ENCODE results near the gene WDR77. TPM values are rescaled to one million over a fixed set of nuclear protein-coding genes. Genes with fewer than 3 reads are reported as not detected.
A peak's percentile ranks its signal among the peaks of the same experiment; 100 is the strongest.

Gene WDR77
- total RNA-seq, 2 donors from 2014 or later = 33.9 to 39.2 TPM

DNA sequence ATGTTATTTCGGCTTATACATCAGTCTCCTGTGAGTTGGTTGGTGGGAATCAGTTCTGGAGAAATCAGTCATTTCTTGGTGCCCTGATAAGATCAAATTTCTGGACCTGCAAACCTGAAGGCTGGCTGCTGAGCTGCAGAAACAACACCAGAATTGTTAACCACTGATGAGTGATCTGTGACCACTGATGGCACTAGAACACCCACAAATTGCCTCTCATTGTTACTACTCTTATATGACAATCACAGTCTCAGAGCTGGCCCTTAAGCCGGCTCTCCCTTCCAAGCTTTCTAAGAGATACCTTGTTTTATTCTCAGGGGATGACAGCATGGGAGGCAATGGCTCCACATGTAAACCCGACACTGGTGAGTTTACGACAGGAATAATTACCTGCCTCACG is 26.6 kb upstream of the WDR77 start:
- peak in 1 of 2 donors; percentile 41 for DNase-seq (ENCODE audit: low spot score in 2 of 2)
- peak overlapping the region in 1 of 2 donors; percentile 79 for H3K27ac Mint-ChIP-seq
- H3K36me3 Mint-ChIP-seq = peaks cover 11 to 19% of the 10 kb centered on the region in 2 donors
- peak; percentile 77 to 86 for ATAC-seq
- H3K9me3 Mint-ChIP-seq = no peaks in the 10 kb centered on the region

DNA sequence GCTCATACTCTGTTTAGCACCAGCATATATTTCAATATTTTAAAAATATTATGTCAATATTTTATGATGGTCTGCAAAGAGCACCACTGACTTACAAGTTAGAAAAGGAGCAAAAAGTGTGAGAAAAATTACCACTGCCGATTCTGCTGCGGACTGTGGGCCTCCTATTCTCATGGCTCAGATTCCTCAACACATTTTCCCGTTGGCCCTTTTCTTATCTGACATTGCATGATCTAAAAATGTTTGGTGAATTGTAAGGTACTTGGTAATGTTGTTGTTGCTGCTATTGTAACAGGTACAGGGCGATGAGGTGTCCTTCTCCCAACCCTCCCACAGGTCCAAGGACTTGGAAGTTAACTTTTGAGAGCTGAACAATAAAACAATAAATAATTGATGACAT is 25.5 kb upstream of the WDR77 start:
- no peak for ATAC-seq
- Mint-ChIP-seq H3K9me3 (no peaks in the 10 kb centered on the region), H3K27ac (peak overlapping the region in 1 of 2 donors; percentile 92), H3K36me3 (peaks cover 11 to 19% of the 10 kb centered on the region in 2 donors)
- DNase-seq (ENCODE audit: low spot score in 2 of 2) = no peak

DNA sequence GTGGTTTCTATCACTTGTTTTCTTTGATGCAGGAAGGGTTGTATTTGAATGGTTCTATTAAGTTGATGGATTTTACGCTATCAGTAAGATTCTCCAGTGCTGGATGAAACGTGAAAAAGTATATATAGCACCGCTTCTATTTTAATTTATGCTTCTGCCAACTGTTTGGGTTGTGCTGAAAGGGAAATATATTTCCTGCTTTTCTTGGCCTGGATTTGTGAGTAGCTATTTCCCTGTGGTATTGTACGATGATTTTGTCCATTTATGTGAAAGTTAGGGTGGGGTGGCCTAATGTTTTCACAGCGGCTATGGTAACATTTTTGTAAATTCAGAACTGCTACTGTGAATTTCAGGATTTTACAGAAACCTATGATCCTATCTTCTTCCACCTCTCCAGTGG is 25.1 kb upstream of the WDR77 start:
- Mint-ChIP-seq H3K27ac (peak overlapping the region; percentile 85 to 92), H3K9me3 (no peaks in the 10 kb centered on the region), H3K36me3 (peaks cover 11 to 19% of the 10 kb centered on the region in 2 donors)
- peak in 1 of 2 donors; percentile 8 for ATAC-seq
- no peak for DNase-seq (ENCODE audit: low spot score in 2 of 2)

DNA sequence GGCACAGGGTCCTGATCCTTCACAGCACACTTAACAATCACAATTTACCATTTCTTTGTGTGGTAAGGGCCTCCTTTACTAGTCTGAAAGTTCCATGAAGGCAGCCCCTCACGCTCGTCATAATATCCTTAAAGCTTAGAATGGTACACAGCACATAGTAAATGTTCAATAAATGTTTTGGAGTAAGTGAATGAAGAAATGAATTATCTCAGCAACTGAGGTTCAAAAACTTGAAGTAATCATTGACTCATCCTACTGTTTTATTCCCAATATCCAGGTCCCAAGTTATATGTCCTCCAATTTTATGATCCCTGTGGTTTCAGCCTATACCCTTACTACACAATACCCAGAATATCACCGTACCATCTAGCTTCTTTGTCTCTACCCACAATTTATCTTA is 22.5 kb upstream of the WDR77 start:
- ATAC-seq = no peak
- H3K27ac Mint-ChIP-seq = peak overlapping the region in 1 of 2 donors; percentile 10

DNA sequence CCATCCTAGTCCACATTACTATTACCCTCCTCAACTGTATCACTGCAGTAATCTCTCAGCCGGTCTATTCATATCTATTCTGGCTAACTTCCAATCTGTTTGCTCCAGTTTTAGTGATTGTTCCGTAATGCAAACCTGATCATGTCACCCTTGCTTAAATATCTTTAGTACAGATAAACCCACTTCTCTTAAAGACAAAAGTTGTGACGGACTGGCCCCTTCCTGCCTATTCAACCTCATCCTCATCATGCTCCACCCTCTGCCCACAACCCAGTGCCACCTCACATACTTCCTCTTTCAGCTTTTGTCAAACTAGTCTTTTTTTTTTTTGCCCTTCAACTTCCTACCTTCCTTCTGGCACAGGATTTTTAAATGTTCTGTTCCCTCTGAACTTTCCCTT is 22.0 kb upstream of the WDR77 start:
- H3K27ac Mint-ChIP-seq = no peak overlapping the region
- H3K9me3 Mint-ChIP-seq = no peaks in the 10 kb centered on the region
- peaks cover 0 to 7% of the 10 kb centered on the region in 2 donors for H3K36me3 Mint-ChIP-seq
- DNase-seq (ENCODE audit: low spot score in 2 of 2) (no peak), ATAC-seq (peak; percentile 58 to 80)

More for the DNA sequence above, 22.5 kb upstream of the WDR77 start:
- no peak for DNase-seq (ENCODE audit: low spot score in 2 of 2)
- Mint-ChIP-seq H3K36me3 (peaks cover 0 to 7% of the 10 kb centered on the region in 2 donors), H3K9me3 (no peaks in the 10 kb centered on the region)

DNA sequence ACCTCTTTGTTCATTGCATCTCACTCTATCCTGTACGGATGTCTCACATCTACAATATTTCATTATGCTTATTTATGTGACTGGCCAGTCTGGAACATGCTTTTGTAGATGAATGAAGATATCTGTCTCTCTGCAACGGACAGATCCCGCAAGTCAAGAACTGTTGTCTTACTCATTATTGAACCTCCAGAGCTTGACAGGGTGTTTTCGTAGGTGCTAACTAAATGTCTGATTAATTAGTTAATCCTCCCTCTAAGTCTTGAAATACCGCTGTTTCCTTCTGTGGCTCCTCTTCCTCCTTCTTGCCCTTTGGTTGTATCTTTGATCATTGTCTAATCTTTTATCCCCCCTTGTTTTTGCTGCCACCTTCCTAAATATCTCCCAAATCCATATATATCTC is 21.5 kb upstream of the WDR77 start:
- Mint-ChIP-seq H3K9me3 (no peaks in the 10 kb centered on the region), H3K36me3 (peaks cover 0 to 7% of the 10 kb centered on the region in 2 donors), H3K27ac (no peak overlapping the region)
- no peak for DNase-seq (ENCODE audit: low spot score in 2 of 2)
- ATAC-seq = peak in 1 of 2 donors; percentile 11

DNA sequence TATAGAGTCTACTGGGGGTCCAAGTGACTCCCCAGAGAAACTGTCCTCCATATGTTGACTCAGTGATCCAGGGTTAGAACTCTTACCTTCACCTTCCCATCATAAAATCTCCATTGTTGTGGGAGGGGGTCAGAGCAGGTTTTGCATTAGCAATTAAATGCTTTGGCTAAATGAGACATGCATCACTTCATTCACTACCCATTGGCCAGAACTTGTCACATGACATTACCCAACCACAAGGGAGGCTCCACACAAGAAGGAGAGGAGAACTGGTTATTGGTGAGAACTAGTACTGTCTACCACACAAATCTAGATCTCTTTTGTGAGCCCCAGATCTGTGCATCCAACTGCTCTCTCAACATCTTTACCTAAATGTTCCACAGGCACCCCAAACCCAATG is 20.5 kb upstream of the WDR77 start:
- ATAC-seq (no peak), DNase-seq (ENCODE audit: low spot score in 2 of 2) (no peak)
- Mint-ChIP-seq H3K36me3 (peaks cover 0 to 7% of the 10 kb centered on the region in 2 donors), H3K9me3 (no peaks in the 10 kb centered on the region), H3K27ac (no peak overlapping the region)

DNA sequence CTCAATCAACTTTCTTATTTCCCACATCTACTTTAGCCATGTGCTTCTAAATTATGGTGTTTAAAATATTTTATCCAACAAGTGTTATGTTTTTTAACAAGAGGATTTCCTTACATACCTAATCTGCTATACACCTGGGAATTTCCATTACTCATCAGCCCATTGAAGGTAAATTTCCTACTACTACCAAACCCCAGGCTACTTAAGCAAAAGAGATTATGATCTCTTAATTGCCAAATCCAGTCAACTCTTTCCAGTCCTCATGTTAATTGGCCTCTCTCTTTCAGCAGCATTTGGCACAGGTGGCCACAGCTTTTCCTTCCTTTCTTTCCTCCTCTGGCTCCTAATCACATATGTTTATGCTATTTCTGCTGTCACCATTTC is 19.7 kb upstream of the WDR77 start:
- Mint-ChIP-seq H3K9me3 (no peaks in the 10 kb centered on the region), H3K36me3 (peaks cover 0 to 7% of the 10 kb centered on the region in 2 donors), H3K27ac (no peak overlapping the region)
- DNase-seq (ENCODE audit: low spot score in 2 of 2) = no peak
- no peak for ATAC-seq

DNA sequence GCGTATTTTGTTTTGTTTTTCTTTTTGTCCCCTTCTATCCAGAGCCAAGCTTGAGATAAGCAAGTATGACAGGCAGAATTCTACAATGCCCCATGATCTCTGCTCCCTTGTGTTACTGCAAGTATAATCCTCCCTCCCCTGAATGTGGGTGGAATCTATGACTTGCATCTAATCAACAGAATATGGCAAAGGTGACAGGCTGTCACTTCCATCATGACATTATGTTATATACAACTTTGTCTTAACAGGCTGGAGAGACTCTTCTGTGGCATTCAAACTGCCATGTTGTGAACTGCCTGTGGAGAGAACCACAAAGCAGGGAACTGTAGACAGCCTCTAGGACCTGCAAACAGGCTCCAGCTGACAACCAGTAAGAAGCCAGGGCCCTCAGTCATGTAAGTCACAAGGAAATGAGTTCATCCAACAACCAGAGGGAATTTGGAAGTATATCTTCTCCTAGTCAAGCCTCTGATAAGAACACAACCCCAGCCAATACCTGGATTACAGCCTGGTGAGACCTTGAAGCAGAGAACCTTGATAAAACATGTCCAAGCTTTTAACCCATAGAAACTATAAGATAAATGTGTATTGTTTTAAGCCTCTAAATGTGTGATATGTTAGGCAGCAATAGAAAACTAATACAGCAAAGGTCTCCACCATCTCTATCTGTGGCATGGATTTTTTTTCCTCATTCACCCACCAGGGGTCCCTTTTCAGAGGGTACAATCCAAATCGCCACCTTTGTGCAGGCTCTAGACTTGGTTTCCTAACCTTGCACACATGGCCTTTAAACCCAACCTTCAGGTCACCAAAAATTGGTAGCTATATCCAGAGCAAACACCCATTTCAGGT is 19.0 kb upstream of the WDR77 start:
- DNase-seq (ENCODE audit: low spot score in 2 of 2) (no peak), ATAC-seq (no peak)
- Mint-ChIP-seq H3K27ac (no peak overlapping the region), H3K9me3 (no peaks in the 10 kb centered on the region), H3K36me3 (peaks cover 4 to 13% of the 10 kb centered on the region in 2 donors)

DNA sequence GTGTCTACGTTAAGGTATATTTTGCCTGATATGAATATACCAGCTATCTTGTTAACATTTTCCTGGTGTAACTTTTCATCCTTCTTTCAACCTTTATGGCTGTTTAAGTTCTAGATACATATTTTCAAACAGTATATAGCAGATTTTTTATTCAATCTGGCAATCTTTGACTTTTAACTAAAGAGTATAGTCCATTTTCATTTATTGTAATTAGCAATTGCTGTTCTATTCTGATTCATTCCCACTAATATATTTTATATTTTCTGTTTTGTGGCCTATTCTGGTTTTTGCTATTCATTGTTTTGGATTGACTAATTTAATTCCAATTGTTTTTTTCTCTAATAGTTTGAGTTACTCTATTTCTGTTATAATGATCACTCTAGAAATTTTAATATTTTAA is 17.4 kb upstream of the WDR77 start:
- no peaks in the 10 kb centered on the region for H3K9me3 Mint-ChIP-seq
- ATAC-seq (no peak), DNase-seq (ENCODE audit: low spot score in 2 of 2) (no peak)
- H3K36me3 Mint-ChIP-seq = peaks cover 6 to 11% of the 10 kb centered on the region in 2 donors
- no peak overlapping the region for H3K27ac Mint-ChIP-seq

DNA sequence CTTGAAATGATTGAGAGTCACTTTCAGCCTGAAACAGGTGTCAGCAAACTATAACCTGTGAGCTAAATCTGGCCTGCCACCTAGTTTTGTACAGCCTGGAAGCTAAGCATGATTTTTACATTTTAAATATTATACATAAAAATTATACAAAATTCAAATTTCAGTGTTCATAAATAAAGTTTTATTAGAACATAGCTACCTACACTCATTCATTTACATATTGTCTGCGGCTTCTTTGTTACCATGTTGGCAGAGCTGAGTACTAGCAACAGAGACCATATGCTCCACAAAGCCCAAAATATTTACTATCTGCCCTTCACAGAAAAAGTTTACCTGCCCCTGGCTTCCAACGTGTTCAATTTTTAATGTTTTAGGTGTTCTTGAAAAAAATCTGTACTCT is 16.7 kb upstream of the WDR77 start:
- H3K9me3 Mint-ChIP-seq = no peaks in the 10 kb centered on the region
- DNase-seq (ENCODE audit: low spot score in 2 of 2) (no peak), ATAC-seq (no peak)
- H3K27ac Mint-ChIP-seq = no peak overlapping the region
- peaks cover 6 to 11% of the 10 kb centered on the region in 2 donors for H3K36me3 Mint-ChIP-seq

DNA sequence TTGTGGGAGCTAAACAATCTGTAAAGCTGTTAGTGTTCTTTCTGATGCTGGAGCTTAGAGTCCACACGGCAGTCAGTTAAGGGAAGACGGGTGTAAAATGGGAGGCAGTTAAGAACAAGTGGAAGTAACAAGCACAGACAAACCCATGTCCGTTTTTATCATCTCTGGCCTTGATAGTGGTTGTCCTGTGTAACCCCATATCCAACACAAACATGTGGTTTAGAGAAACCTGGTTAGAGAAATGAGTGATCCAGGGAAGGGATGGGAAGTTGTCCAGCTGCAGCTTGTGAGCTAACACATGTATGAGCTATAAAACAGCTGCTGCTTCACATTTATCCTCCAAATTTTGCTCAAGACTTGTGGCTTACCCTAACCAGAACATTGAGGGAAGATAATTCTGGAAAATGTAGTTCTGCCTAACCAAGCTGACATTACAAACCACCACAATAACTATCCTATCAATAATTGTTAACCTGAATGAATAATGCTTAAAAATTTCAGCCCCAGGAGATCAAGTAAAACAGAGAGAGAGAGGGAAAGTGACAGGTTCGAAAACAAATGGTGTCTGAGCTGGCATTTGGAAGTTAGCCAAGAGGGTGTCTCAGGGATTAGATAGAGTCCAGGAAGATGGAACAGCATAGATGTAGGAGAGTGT is 14.1 kb upstream of the WDR77 start:
- H3K27ac Mint-ChIP-seq = no peak overlapping the region
- peaks cover 6 to 20% of the 10 kb centered on the region in 2 donors for H3K36me3 Mint-ChIP-seq
- ATAC-seq (no peak), DNase-seq (ENCODE audit: low spot score in 2 of 2) (no peak)
- H3K9me3 Mint-ChIP-seq = no peaks in the 10 kb centered on the region

DNA sequence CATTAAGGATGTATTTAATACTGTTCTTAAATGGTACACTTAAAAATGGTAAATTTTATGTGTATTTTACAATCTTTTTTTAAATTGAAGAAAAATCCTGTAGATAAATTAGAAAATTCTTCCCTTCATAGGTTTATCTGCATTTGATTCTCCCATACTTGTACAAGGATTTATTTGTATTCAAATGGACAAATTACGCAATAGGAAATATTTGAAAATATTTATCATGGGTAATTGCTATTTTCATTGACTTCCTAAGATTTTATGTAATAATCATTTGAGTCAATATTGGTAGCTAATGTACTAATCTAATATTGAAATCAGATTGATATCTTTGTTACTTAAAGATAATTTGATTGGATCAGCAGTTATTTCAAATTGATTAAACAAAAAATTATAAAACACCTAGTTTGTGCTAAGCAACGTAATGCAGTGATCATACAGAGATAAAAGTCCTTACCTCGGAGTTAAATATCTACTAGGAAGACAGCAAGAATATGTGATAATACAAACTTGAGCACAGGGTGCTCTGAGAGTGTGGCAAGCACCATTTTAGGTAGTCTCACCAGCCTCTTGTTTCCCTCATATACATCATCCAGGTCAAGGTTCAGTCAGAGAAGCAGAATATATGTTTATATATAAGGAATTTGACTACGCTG is 13.4 kb upstream of the WDR77 start:
- H3K27ac Mint-ChIP-seq = no peak overlapping the region
- no peaks in the 10 kb centered on the region for H3K9me3 Mint-ChIP-seq
- H3K36me3 Mint-ChIP-seq = peaks cover 6 to 27% of the 10 kb centered on the region in 2 donors

DNA sequence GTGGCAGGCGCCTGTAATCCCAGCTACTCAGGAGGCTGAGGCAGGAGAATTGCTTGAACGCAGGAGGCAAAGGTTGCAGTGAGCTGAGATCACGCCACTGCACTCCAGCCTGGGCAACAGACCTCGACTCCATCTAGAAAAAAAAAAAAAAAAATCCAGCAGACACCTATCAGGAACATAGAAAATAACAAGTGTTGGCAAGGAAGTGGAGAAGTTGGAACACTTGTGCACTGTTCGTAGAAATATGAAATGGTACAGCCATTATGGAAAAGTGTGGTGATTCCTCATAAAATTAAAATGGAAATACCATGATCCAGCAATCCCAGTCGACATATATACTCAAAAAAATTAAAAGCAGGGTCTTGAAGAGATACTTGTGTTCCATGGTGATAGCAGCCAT is 12.7 kb upstream of the WDR77 start:
- H3K36me3 Mint-ChIP-seq = peaks cover 6 to 34% of the 10 kb centered on the region in 2 donors
- H3K27ac Mint-ChIP-seq = no peak overlapping the region
- no peak for DNase-seq (ENCODE audit: low spot score in 2 of 2)
- H3K9me3 Mint-ChIP-seq = no peaks in the 10 kb centered on the region
- ATAC-seq = no peak

More for the DNA sequence above, 13.4 kb upstream of the WDR77 start:
- DNase-seq (ENCODE audit: low spot score in 2 of 2) (no peak), ATAC-seq (no peak)

DNA sequence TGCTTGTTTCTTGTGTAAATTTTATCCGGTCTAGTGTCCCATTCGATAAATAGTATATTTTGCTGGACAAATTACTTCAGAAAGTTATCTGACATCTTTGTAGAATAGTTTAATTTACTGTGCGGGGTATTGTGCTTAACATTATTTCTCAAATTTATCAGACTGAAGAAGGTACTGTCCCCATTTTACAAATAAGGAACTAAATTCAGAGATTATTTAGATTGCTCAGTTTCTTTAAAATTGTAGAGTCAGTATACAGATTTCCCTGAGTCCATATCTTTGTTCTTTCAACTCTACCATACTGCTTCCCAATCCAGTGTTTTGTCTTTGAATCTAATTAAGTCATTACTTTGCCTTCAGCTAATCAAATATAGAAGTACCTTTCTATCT is 6.6 kb upstream of the WDR77 start:
- peak overlapping the region in 1 of 2 donors; percentile 70 for H3K27ac Mint-ChIP-seq
- peaks cover 7 to 60% of the 10 kb centered on the region in 2 donors for H3K36me3 Mint-ChIP-seq
- ATAC-seq (no peak), DNase-seq (ENCODE audit: low spot score in 2 of 2) (no peak)
- no peaks in the 10 kb centered on the region for H3K9me3 Mint-ChIP-seq

DNA sequence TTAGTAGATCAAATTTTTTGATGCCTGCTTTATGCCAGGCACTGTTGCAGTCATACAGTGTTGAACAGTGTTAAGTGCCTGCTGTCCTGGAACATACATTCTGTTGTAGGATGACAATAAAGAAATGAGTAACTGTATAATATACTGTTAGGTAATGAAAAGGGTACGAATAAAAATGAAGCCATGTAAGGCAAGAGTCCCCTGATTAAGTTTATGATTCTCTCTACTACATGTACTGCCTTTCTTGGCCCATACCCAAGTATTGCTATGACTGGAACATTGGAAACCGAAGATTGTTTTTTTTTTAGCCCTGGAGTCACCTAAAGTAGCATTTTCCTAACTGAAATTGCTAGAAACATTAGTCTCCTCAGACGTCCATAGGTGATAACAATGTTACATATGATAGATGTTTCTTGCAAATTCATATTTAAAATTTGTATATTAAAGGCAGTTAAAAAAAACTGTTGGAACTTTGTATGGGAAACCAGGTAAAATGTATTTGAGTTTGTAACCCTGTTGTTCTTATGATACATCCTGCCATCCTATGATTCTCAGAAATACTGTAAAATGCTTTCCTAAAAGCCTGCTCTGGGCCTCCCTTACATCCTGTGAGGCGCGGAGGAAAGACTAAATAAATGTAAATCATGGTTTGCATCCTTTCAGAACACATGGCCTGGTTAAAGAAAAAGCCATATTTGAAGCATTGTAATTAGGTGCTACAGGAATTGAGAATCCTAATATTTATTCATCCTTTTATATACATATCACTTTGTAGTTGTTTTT is 6.0 kb upstream of the WDR77 start:
- peak overlapping the region; percentile 5 to 37 for H3K27ac Mint-ChIP-seq
- DNase-seq (ENCODE audit: low spot score in 2 of 2) (peak in 1 of 2 donors; percentile 46), ATAC-seq (peak; percentile 85 to 95)
- H3K9me3 Mint-ChIP-seq = no peaks in the 10 kb centered on the region
- peaks cover 11 to 65% of the 10 kb centered on the region in 2 donors for H3K36me3 Mint-ChIP-seq
